ENCODE data around the gene STPG2.
"Not testable (repeated sequence)": the region's sequence is repeated elsewhere in the genome, so short reads cannot be mapped to it uniquely, and the experiment has no call there.

Gene STPG2

DNA sequence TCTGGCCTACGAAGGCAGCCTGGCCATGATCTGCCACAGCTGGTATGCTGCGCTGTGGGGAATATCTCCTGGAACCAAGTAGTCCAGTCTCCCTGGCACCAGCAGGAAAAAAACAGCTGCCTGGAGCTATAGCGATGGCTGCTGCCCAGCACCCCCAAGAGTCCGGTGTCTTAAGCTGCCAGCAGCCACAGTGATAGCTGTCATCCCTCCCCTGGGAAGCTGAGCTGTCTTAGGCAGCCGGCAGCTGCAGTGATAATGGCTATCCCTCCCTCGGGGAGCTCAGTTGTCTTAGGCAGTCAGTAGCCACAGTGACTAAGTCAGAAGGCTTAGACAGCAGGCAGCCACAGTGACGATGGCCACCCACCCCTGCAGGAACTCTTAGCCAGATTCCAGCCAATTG is 205.1 kb downstream of the STPG2 start:
- DNase-seq: no peak

DNA sequence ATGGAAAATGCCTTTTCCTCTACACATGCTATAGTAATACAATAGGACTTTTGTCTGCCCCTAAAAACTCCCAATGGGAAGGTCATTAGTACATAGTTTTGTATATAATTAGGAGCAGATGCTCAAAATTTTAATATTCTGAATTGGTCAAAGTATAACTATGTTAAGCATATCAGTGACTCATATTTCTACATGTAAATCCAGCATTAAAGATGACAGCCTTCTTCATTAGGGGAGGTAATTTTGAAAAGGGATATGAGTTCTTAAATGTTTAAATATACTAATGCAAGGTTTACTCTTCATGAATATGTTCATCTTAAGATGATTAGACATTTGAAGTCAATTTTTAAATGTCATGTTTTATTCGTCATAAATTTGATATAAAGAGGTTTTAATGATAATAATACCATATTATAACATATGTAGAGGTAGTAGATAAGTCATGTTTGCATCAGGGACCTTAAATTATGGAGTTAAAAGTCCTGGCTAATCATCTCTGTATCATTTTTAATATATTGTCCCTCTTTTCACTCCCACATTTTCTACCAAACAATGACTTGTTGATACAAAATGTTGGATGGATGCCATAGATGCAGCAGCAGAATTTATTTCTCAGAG is 218.8 kb downstream of the STPG2 start:
- no peak for DNase-seq

DNA sequence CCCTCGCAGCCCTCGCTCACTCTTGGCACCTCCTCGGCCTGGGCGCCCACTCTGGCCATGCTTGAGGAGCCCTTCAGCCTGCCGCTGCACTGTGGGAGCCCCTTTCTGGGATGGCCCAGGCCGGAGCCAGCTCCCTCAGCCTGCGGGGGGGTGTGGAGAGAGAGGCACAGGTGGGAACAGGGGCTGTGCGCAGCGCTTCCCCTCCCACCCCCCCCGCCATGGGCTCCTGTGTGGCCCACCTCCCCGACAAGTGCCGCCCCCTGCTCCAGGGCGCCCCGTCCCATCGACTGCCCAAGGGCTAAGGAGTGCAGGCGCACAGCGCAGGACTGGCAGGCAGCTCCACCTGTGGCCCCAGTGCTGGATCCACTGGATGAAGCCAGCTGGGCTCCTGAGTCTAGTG is 220.2 kb downstream of the STPG2 start:
- no peak for DNase-seq

DNA sequence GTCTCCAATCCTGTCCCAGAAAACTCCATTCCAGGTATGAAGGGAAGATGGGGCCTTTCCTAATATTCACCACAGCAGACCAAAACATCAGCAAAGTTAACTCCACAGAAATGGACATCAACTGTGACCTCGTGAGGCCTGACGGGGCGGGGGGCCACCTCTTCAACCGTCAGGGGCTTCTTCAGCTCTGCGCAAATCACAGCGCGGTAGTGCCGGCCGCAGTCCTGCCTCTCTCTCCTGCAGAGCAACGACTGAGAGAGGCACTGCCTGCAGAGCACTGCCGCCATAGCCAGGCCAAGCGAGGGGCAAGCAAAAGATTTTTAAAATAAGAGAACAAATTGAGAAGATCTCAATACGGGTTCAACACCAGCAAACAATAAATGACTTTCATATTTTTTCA is 226.2 kb downstream of the STPG2 start:
- DNase-seq: no peak

DNA sequence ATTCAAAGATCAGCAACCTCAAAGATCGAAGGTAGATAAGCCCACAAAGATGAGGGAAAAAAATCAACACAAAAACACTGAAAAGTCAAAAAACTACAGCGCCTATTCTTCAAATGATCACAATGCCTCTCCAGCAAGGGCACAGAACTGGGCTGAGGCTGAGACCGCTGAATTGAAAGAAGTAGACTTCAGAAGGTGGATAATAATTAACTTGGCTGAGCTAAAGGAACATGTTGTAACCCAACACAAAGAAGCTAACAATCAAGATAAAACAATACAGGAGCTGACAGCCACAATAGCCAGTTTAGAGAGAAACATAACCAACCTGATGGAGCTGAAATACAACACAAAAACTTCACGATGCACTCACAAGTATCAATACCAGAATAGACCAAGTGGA is 231.1 kb downstream of the STPG2 start:
- no peak for DNase-seq

DNA sequence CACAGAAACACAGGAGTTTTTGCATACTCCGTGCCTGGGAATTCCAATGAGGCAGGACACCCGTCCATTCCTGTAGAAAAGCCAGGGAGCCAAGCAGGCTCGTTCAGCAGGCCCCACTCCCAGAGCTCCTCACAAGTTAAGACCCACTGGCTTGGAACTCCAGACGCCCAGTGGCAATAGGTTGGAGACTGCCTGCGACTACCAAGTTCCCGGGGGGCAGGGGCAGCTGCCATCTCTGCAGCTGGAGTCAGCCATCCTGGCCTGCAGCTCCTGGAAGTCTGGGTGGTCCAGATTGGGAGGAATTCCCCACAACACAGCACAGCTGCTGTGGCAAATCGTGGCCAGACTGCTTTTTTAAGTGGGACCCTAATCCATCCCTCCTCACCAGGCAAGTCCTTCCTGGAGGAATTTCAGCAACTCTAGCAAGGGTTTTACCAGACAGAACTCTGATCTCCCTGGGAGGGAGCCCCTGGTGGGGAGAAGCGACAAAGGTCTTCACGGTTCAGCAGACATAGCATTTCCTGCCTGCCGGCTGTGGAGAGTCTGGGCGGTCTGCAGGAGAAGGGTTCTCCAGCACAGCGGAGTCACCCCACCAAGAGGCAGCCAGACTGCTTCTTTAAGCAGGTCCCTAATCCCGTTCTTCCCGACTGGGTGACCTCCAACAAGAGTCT is 231.9 kb downstream of the STPG2 start:
- DNase-seq: no peak

DNA sequence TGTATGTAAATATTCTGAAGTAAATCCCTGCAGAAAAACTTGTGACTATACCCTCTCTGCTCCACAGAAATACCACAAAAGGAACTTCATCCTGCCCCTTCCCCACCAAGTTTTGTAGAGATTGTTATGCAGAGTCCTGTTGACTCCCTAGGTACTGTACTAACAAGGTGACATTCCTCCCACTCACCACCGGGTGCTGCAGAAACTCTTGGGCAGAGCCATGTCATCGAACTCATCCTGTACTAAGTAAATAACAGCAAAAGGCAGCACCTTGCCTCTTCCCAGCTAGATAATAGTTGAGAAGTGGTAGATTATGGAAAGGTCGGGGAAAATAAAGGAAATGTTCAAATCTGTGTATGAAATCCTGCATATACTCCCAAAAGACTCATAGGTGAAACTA is 233.3 kb downstream of the STPG2 start:
- no peak for DNase-seq

DNA sequence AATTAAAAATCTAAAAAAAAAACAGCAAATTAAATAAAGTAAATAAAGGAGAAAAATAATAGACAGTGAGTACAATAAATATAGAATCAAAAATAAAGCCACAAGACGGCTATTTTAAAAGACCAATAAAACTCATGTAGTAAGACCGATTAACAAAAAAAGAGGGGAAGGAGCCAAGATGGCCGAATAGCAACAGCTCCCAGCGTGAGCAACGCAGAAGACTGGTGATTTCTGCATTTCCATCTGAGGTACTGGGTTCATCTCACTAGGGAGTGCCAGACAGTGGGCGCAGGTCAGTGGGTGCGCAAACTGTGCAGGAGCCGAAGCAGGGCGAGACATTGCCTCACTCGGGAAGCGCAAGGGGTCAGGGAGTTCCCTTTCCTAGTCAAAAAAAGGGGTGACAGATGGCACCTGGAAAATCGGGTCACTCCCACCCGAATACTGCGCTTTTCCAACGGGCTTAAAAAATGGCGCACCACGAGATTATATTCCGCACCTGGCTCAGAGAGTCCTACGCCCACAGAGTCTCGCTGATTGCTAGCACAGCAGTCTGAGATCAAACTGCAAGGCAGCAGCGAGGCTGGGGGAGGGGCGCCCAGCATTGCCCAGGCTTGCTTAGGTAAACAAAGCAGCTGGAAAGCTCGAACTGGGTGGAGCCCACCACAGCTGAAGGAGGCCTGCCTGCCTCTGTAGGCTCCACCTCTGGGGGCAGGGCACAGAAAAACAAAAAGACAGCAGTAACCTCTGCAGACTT is 239.7 kb downstream of the STPG2 start:
- DNase-seq: not testable (repeated sequence)

DNA sequence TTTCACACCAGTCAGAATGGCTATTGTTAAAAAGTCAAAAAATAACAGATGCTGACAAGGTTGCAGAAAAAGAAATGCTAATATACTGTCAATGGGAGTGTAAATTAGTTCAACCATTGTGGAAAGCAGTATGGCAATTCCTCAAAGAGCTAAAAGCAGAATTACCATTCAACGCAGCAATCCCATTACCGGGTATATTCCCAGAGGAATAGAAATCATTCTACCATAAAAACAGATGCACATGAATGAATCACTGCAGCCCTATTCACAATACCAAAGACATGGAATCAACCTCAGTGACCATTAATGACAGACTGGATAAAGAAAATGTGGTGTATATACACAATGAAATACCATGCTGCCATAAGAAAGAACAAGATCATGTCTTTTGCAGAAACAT is 243.0 kb downstream of the STPG2 start:
- no peak for DNase-seq

DNA sequence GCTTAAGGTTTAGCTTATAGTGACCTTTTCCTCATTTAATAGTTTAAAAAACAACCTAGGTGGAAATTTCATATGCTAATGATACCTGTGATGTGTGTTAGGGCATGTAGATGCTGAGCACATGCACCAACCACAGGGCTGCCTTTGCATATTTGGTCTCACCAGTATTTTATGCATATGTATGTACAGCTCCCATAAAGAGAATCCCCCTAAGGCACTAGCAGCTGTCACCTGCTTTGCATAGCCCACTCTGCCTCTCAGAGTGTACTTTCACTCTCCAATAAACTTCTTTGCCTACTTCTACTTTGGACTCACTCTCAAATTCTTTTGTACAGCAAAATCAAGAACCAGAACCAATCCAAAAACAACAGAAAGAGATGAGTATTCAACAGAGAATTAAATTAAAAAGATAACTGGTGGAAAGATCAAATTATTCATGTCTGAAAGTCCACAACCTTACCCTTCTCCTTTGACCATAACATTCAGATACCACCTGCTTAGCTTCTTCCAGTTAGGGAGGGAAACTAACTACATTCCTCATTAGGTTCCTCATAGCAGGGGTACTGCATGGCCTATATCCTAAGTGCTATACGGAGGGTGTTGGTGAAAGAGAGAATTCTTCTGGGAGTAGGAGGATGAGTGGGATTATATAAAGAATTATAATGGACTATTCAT is 250.5 kb downstream of the STPG2 start:
- no peak for DNase-seq

DNA sequence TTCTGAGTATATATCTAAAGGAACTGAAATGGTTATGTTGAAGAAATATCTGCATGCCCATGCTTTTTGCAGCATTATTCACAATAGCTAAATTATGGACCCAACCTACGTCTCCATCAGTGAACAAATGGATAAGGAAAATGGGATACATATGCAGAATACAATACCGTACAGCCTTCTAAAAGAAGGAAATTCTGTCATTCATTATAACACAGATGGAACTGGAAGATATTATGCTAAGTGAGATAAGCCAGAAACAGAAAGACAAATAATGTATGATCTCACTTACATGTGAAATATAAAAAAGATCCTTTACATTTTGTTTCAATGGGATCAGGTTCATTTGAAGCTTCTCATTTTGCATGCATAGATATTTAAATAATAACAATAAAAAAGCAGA is 263.3 kb downstream of the STPG2 start:
- DNase-seq: no peak

DNA sequence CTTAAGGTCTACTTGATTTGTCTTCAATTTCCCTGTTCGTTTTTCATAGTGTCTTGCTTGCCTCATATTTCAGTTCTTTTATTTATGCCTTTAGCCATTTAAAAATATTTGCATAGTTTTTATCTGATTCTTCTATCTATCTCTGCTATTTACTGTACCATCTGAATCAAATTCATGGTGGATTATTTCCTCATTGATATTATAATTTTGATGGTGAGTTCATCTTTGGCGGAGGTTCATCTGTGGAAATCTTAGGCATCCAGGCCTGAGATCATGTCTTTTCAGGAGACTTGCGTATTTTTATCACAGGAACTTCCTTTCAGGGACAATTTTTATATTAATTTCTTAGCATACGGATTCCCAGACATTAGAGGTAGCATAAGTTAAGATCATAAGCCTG is 275.2 kb downstream of the STPG2 start:
- DNase-seq: no peak

DNA sequence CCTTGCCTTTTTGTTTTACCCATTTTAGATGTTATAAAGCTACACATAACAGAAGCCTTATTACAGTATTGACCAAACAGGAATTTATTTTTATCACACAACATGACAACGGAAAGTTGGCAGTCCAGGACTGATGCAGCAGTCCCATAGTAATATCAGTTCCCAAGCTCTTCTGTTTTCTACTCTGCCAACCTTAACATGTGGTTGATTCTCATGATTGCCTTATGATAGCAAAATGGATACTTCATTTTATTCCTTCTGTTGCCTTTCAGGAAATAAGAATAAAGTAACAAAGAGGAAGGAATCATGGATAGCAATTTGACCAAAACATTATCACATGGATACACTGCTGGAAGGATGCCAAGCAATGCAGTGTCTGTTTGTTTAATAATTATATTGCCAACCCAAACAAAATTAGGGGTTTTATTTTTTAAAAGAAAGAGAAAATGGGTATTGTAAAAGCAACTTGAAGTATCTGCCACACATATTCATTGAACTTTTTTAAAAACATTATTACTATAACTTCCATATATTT is 275.7 kb downstream of the STPG2 start:
- no peak for DNase-seq

DNA sequence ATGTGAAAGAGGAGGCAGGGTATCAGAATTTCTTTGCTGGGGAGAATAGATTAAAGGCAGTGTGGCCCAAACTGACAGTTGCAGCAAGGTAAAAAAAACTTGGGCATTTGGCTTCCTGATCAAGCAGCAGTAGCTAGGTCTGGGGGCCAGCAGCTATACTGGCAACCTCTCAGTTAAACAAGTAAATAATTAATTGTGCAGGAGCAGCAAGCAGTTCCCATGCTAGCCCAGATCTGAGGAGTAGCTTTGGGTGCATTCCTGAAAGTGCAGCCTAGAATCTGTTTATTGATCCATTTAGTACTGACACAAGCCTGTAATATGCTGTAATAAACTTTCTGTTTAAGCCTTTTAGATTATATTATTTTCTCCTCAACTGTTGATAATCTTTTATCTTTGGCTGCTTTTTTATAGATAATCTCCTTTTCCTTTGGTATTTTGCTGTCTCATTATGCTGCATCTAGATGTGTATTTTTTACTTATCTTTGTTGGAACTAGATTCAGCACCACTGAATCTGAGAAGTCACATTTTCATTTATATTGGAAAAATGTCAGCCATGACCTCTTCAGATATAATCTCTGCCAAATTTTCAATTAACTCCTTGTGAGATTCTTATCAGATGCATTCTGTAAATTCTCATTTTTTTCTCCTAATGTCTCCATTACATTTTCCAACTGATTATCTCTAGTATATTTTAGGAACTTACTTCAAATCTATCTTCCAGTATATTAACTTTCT is 276.3 kb downstream of the STPG2 start:
- DNase-seq: no peak

DNA sequence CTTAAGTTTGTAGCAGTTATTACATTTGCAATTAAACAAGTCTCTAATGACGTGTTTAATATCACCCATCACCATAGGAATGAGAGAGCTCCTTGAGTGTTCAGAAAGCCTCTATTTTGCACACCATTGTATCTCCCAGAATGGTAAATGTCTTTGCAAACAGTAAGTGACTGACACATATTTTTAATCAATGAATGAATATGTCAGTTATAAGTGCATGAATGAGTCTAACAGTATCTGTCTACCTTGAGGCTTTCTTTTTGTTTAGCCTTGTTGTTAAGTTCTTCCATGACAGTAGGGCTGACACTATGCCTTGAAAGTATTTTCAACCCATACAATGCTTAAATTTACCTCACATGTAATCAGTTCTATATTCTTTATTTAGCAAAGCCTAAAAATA is 292.2 kb downstream of the STPG2 start:
- DNase-seq: no peak

DNA sequence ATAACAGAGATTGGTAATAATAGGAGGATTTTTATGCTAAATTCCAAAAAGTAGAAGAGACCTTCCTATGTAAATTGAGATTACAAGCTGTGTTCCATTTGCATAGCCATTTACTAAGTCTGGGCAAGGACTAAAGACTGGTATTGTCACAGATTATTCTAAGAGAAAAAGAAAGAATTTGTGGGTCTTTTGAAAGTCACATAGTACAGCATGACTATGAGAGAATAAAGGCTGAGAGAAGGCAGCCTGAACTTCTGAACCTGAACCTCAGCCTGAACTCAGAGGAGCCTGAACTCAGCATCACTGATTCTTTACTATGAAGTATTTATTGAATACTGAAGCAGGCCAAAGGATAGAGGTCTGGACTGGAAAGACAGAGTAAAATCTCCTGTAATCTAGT is 297.5 kb downstream of the STPG2 start:
- no peak for DNase-seq

DNA sequence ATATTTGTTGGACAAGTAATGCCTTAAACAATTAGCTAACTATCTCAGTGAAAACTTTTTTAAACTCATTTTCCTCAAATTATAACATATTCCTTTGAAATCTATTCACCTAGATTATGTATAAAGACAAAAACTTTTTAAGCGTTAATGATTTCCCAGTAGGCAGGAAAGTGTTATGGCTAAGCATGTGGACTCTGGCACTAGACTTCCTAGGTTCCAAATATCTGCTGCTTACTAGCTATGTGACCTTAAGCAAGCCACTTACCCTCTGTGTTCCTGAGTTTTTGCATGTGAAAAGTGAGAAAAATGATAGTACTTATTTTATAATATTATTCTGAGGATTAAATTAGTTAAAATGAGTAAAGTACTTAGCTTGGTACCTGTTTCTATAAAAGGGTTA is 301.8 kb downstream of the STPG2 start:
- no peak for DNase-seq

DNA sequence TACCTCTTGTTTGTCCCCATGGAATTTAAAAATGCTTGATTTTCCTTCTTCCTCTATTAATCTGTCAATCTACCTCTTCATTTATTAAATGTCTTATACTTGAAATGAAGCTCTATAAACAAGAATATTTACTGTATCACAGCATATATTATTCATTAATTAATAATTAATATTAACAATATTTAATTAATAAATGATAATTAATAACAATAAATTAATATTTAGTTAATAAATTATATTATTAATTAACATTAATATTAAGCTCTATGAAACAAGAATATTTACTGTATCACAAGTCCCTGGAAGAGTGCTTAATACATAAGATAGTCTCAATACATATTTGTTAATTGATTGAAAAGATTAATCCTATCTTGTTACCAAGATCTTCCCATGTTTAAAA is 306.6 kb downstream of the STPG2 start:
- no peak for DNase-seq

DNA sequence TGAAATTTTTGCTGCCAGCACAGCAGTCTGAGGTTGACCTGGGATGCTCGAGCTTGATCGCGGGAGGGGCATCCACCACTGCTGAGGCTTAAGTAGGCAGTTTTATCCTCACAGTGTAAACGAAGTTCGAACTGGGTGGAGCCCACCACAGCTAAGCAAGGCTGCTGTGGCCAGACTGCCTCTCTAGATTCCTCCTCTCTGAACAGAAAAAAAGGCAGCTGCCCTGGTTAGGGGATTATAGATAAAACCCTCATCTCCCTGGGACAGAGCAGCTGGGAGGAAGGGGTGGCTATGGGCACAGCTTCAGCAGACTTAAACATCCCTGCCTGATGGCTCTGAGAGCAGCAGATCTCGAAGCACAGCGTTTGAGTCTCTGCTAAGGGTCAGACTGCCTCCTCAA is 314.6 kb downstream of the STPG2 start:
- no peak for DNase-seq

DNA sequence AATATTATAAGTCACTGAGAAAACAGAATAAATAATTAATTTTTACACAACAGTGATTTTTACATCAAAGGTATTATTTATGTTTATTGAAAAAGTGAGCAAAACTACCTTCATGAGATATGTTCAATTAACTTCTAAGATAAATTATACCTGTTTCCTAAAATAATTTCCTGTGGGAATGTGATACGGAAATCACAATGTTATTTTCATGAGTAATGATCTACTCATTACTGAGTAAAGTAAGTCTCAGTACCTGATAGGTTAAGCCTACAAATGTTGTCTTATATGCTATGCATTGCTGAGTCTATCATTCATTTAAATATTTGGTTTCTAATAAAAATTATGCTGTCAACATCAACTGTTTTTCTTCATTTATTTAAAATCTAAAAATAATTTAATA is 324.0 kb downstream of the STPG2 start:
- DNase-seq: no peak

DNA sequence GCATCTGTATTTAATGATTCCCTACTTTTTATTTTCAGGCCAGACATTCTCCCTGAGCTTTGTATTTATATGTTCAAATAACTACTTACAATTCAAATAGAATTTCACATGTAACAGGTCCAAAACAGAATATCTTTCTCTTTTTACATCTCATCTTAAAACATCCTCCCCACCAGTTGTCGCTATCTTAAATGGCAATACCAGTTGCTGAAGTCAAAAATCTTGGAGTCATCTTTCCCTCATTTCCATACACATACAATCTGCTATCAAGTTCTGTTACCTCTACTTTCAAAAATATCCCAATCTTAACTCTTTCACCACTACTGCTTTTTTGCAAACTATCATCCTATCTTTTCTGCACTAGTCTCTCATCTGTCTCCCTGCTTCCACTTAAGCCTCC is 330.5 kb downstream of the STPG2 start:
- DNase-seq: no peak

DNA sequence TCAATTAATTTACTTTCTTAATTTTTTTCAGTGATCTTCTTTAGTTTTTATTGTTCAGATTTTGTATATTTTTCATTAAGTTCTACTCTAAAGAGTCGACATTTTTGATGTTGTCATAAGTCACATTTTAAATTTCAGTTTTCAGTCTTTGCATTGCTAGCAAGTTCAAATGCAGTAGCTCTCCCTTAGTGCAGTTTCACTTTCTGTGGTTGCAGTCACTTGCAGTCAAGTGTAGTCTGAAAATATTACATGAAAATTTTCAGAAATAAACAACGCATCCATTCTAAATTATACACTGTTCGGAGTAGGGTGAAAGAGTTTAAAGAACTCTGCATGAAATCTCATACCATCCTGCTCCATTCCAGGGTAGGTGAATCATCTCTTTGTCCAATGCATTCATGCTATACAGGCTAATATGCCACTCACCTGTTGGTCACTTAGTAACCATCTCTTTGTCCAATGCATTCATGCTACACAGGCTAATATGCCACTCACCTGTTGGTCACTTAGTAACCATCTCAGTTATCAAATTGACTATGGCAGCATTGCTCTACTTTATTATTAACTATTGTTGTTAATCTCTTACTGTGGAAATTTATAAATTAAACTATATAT is 356.9 kb downstream of the STPG2 start:
- no peak for DNase-seq
